ENCODE results near the gene GPSM3. TPM values are rescaled to one million over a fixed set of nuclear protein-coding genes. Genes with fewer than 3 reads are reported as not detected.

The GPSM3 gene
- total and polyA plus RNA-seq, 2 of the 13 experiments (the other 11 are each of a cell fraction or from before 2014, with no cell fraction given): 0.18 to 6.2 TPM

DNA sequence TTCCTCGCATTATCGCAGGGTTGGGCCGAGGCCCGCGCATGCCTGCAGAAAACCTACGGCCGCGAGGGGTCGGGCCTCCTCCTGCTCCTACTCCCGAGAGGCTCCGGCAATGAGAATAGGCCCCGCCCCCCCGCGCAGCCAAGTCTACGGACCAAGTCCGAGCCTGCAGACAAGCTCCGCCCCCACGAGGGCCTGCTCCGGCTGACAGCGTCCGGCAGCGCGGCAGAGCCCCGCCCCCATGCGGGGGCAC is 3.1 kb upstream of the GPSM3 start (continued):
- TF ChIP-seq MNT (IDR thresholded peaks at IDR 0.05): peak; percentile 88
- TF ChIP-seq KDM1A (CRISPR knock-in tag; IDR thresholded peaks at IDR 0.05): no peak
- peak; percentile 11; the same call in 1 of the 2 replicates for TF ChIP-seq RFX5 (IDR thresholded peaks at IDR 0.05; ENCODE audit: low read depth, low read length)
- peak; percentile 29 for TF ChIP-seq IKZF4 (CRISPR knock-in tag; IDR thresholded peaks at IDR 0.05; ENCODE audit: borderline replicate concordance, low read depth, not compliant biosample characterization)
- TF ChIP-seq, protein P1, sequence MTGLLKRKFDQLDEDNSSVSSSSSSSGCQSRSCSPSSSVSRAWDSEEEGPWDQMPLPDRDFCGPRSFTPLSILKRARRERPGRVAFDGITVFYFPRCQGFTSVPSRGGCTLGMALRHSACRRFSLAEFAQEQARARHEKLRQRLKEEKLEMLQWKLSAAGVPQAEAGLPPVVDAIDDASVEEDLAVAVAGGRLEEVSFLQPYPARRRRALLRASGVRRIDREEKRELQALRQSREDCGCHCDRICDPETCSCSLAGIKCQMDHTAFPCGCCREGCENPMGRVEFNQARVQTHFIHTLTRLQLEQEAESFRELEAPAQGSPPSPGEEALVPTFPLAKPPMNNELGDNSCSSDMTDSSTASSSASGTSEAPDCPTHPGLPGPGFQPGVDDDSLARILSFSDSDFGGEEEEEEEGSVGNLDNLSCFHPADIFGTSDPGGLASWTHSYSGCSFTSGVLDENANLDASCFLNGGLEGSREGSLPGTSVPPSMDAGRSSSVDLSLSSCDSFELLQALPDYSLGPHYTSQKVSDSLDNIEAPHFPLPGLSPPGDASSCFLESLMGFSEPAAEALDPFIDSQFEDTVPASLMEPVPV (CRISPR knock-in tag; IDR thresholded peaks at IDR 0.05): peak; percentile 98; the same call in 1 of the 2 replicates
- TF ChIP-seq NR2F1 (CRISPR knock-in tag; IDR thresholded peaks at IDR 0.05): no peak
- no peak for TF ChIP-seq DPF2 (CRISPR knock-in tag; IDR thresholded peaks at IDR 0.05; ENCODE audit: borderline replicate concordance, low read depth)
- TF ChIP-seq SUZ12 (IDR thresholded peaks at IDR 0.05; ENCODE audit: low read depth, low read length): no peak
- TF ChIP-seq ZNF138 (CRISPR knock-in tag; IDR thresholded peaks at IDR 0.05; ENCODE audit: low read depth): no peak
- no peak for TF ChIP-seq ZNF749 (CRISPR knock-in tag; IDR thresholded peaks at IDR 0.05; ENCODE audit: borderline replicate concordance)
- TF ChIP-seq CBFB (CRISPR knock-in tag; IDR thresholded peaks at IDR 0.05): peak; percentile 38; the same call in 1 of the 2 replicates
- TF ChIP-seq ZNF562 (CRISPR knock-in tag; IDR thresholded peaks at IDR 0.05; ENCODE audit: borderline replicate concordance): no peak
- no peak for TF ChIP-seq TERF1 (CRISPR knock-in tag; IDR thresholded peaks at IDR 0.05)
- TF ChIP-seq, protein P2, sequence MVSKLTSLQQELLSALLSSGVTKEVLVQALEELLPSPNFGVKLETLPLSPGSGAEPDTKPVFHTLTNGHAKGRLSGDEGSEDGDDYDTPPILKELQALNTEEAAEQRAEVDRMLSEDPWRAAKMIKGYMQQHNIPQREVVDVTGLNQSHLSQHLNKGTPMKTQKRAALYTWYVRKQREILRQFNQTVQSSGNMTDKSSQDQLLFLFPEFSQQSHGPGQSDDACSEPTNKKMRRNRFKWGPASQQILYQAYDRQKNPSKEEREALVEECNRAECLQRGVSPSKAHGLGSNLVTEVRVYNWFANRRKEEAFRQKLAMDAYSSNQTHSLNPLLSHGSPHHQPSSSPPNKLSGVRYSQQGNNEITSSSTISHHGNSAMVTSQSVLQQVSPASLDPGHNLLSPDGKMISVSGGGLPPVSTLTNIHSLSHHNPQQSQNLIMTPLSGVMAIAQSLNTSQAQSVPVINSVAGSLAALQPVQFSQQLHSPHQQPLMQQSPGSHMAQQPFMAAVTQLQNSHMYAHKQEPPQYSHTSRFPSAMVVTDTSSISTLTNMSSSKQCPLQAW (CRISPR knock-in tag; IDR thresholded peaks at IDR 0.05): peak; percentile 80; the same call in 1 of the 2 replicates
- TF ChIP-seq SP2 (CRISPR knock-in tag; IDR thresholded peaks at IDR 0.05): peak; percentile 69
- TF ChIP-seq BCLAF1 (IDR thresholded peaks at IDR 0.05): no peak
- TF ChIP-seq FOXK1 (CRISPR knock-in tag; IDR thresholded peaks at IDR 0.05; ENCODE audit: borderline replicate concordance, low read depth): no peak
- no peak; the same call in 1 of the 2 replicates for TF ChIP-seq RFXAP (CRISPR knock-in tag; IDR thresholded peaks at IDR 0.05; ENCODE audit: borderline replicate concordance)
- TF ChIP-seq PLRG1 (conservative IDR thresholded peaks at IDR 0.05): no peak
- no peak for TF ChIP-seq TARDBP (CRISPR knock-in tag; IDR thresholded peaks at IDR 0.05)
- no peak for TF ChIP-seq ZNF335 (CRISPR knock-in tag; IDR thresholded peaks at IDR 0.05)
- no peak for TF ChIP-seq RNF2 (conservative IDR thresholded peaks at IDR 0.05; ENCODE audit: low read depth)
- TF ChIP-seq MXI1 (IDR thresholded peaks at IDR 0.05; ENCODE audit: borderline replicate concordance, low read depth, low read length): peak; percentile 97; the same call in 1 of the 3 replicates
